Effector memory CD8-positive, alpha-beta T cell (primary cell): ENCODE measurements around the gene HIRA.
"Not testable (repeated sequence)": the region's sequence is repeated elsewhere in the genome, so short reads cannot be mapped to it uniquely, and the experiment has no call there.

Experiments used
- ATAC-seq: fragments of 150-1000 bp; cut with Tn5 transposase; replicated peaks from 2 replicates; pipeline ENCODE4 v1.10.0; 2021; ENCODE audit warnings: mild to moderate bottlenecking, moderate library complexity
- DNase-seq, 3 experiments: peaks; one replicate each; pipeline ENCODE4 v3.0.0; 2021
- H3K27ac Mint-ChIP-seq, 2 donors: one replicate each; pipeline ENCODE4 v1.8.0; 2022; ENCODE audit warnings: mild to moderate bottlenecking in 2 of 2, mixed read lengths in 2 of 2, moderate library complexity in 2 of 2
- H3K27me3 Mint-ChIP-seq, 2 donors: one replicate each; pipeline ENCODE4 v1.8.0; 2022; ENCODE audit warnings: mixed read lengths in 2 of 2
- H3K36me3 Mint-ChIP-seq: one replicate; pipeline ENCODE4 v1.8.0; 2022; ENCODE audit warnings: mild to moderate bottlenecking, moderate library complexity, mixed read lengths; ENCODE audit not compliant: insufficient read depth
- H3K4me1 Mint-ChIP-seq, 2 donors: one replicate each; pipeline ENCODE4 v1.8.0; 2022; ENCODE audit warnings: low read depth in 2 of 2, mixed read lengths in 2 of 2
- H3K4me3 Mint-ChIP-seq, 2 donors: one replicate each; pipeline ENCODE4 v1.8.0; 2022; ENCODE audit warnings: mild to moderate bottlenecking in 2 of 2, mixed read lengths in 2 of 2, moderate library complexity in 2 of 2
- H3K9me3 Mint-ChIP-seq, 2 donors: one replicate each; pipeline ENCODE4 v1.8.0; 2022; ENCODE audit warnings: mixed read lengths in 2 of 2

Gene HIRA

GRCh38 chr22:19445279-19445982, 13.9 kb upstream of the HIRA start:
- Mint-ChIP-seq H3K36me3 (peaks cover 34% of the 10 kb centered on the region), H3K4me1 (peaks cover 33 to 40% of the 10 kb centered on the region in 2 donors), H3K4me3 (peak overlapping the region in 1 of 2 donors; percentile 38)
- ATAC-seq, H3K27me3 Mint-ChIP-seq, H3K27ac Mint-ChIP-seq, H3K9me3 Mint-ChIP-seq, DNase-seq: not testable (repeated sequence)

GRCh38 chr22:19443544-19444211, 12.1 kb upstream of the HIRA start:
- Mint-ChIP-seq H3K9me3 (no peaks in the 10 kb centered on the region), H3K4me1 (peaks cover 33 to 40% of the 10 kb centered on the region in 2 donors), H3K27me3 (no peaks in the 10 kb centered on the region), H3K36me3 (peaks cover 32% of the 10 kb centered on the region), H3K27ac (peak overlapping the region in 1 of 2 donors; percentile 15), H3K4me3 (no peak overlapping the region)
- DNase-seq, result no peak
- no peak for ATAC-seq

GRCh38 chr22:19442166-19442565, 10.6 kb upstream of the HIRA start:
- Mint-ChIP-seq H3K4me3 (peak overlapping the region in 1 of 2 donors; percentile 12), H3K27ac (peak overlapping the region in 1 of 2 donors; percentile 67), H3K4me1 (peaks cover 27 to 36% of the 10 kb centered on the region in 2 donors), H3K9me3 (no peaks in the 10 kb centered on the region), H3K27me3 (no peaks in the 10 kb centered on the region), H3K36me3 (peaks cover 26% of the 10 kb centered on the region)
- DNase-seq, result no peak
- ATAC-seq, result no peak

GRCh38 chr22:19440411-19441195, 9.1 kb upstream of the HIRA start:
- Mint-ChIP-seq H3K9me3 (no peaks in the 10 kb centered on the region), H3K27me3 (no peaks in the 10 kb centered on the region), H3K4me1 (peaks cover 17 to 26% of the 10 kb centered on the region in 2 donors), H3K27ac (peak overlapping the region; percentile 29 to 45), H3K36me3 (peaks cover 29% of the 10 kb centered on the region), H3K4me3 (no peak overlapping the region)
- ATAC-seq (no peak), DNase-seq (no peak)

GRCh38 chr22:19438298-19438697, 6.8 kb upstream of the HIRA start:
- no peak for ATAC-seq
- Mint-ChIP-seq H3K36me3 (peaks cover 43% of the 10 kb centered on the region), H3K4me3 (no peak overlapping the region), H3K9me3 (no peaks in the 10 kb centered on the region), H3K4me1 (peaks cover 6 to 13% of the 10 kb centered on the region in 2 donors), H3K27me3 (no peaks in the 10 kb centered on the region), H3K27ac (no peak overlapping the region)
- no peak for DNase-seq

- not testable (repeated sequence) for H3K4me1 Mint-ChIP-seq, H3K27me3 Mint-ChIP-seq, H3K4me3 Mint-ChIP-seq, ATAC-seq, H3K9me3 Mint-ChIP-seq, DNase-seq
- H3K27ac Mint-ChIP-seq, result peak overlapping the region; percentile 4 to 12
- H3K36me3 Mint-ChIP-seq, result peaks cover 42% of the 10 kb centered on the region
Measured at GRCh38 chr22:19436444-19437161, 5.1 kb upstream of the HIRA start.

GRCh38 chr22:19434829-19435580, 3.5 kb upstream of the HIRA start:
- Mint-ChIP-seq H3K4me3 (no peak overlapping the region), H3K27ac (peak overlapping the region in 1 of 2 donors; percentile 65), H3K4me1 (peaks cover 11 to 13% of the 10 kb centered on the region in 2 donors), H3K9me3 (no peaks in the 10 kb centered on the region), H3K36me3 (peaks cover 52% of the 10 kb centered on the region), H3K27me3 (no peaks in the 10 kb centered on the region)
- DNase-seq (no peak), ATAC-seq (no peak)

- DNase-seq, result no peak
- H3K4me3 Mint-ChIP-seq, result peak overlapping the region; percentile 55 to 88
- no peak for ATAC-seq
- no peaks in the 10 kb centered on the region for H3K9me3 Mint-ChIP-seq
- peak overlapping the region in 1 of 2 donors; percentile 93 for H3K27ac Mint-ChIP-seq
- H3K4me1 Mint-ChIP-seq, result peaks cover 17 to 19% of the 10 kb centered on the region in 2 donors
- H3K36me3 Mint-ChIP-seq, result peaks cover 50% of the 10 kb centered on the region
- H3K27me3 Mint-ChIP-seq, result no peaks in the 10 kb centered on the region
Measured at GRCh38 chr22:19434401-19434800, 2.9 kb upstream of the HIRA start.

GRCh38 chr22:19432133-19432851, 759 bp upstream of the HIRA start, which contains the start of gene MRPL40:
Gene MRPL40 (plus strand): TSS chr22:19432545. CDS start chr22:19432555, 10 bp downstream.
- peaks cover 21 to 35% of the 10 kb centered on the region in 2 donors for H3K4me1 Mint-ChIP-seq
- H3K27me3 Mint-ChIP-seq, result no peaks in the 10 kb centered on the region
- DNase-seq (peak; percentile 75 to 82 (median 79)), ATAC-seq (peak; percentile 83)
- H3K27ac Mint-ChIP-seq, result peak within 1 kb of the TSS; percentile 93 to 94
- H3K36me3 Mint-ChIP-seq, result peaks cover 53% of the 10 kb centered on the region
- no peaks in the 10 kb centered on the region for H3K9me3 Mint-ChIP-seq
- peak within 1 kb of the TSS; percentile 88 to 93 for H3K4me3 Mint-ChIP-seq

- Mint-ChIP-seq H3K27me3 (no peaks in the 10 kb centered on the region), H3K4me3 (peak overlapping the region; percentile 88 to 93), H3K36me3 (peaks cover 52% of the 10 kb centered on the region), H3K9me3 (no peaks in the 10 kb centered on the region), H3K27ac (peak overlapping the region; percentile 92 to 94), H3K4me1 (peaks cover 32 to 48% of the 10 kb centered on the region in 2 donors)
- DNase-seq (peak in 1 of 3 experiments; percentile 16), ATAC-seq (no peak)
Measured at GRCh38 chr22:19430890-19431541, 517 bp downstream of the HIRA start.

GRCh38 chr22:19429950-19430889, 1.3 kb downstream of the HIRA start:
- peaks cover 45% of the 10 kb centered on the region for H3K36me3 Mint-ChIP-seq
- peak; percentile 31 for ATAC-seq
- no peaks in the 10 kb centered on the region for H3K9me3 Mint-ChIP-seq
- H3K4me1 Mint-ChIP-seq, result peaks cover 33 to 51% of the 10 kb centered on the region in 2 donors
- peak overlapping the region; percentile 88 to 93 for H3K4me3 Mint-ChIP-seq
- H3K27me3 Mint-ChIP-seq, result no peaks in the 10 kb centered on the region
- H3K27ac Mint-ChIP-seq, result peak overlapping the region; percentile 92 to 94
- peak; percentile 16 to 38 (median 16) for DNase-seq
